Hematopoietic multipotent progenitor cell treated with erythropoietin and hydrocortisone succinate and interleukin-3 and kit ligand, for 15 days (in vitro differentiated cells): Measurements from ENCODE around the gene ZNF362.
"Not testable (repeated sequence)": the region's sequence is repeated elsewhere in the genome, so short reads cannot be mapped to it uniquely, and the experiment has no call there.

Source experiments
- DNase-seq: peaks from one replicate; pipeline ENCODE4 v3.0.0-alpha.2; 2015; ENCODE audit warnings: low spot score

ZNF362 gene

GRCh38 chr1:33287317-33287716, 31.0 kb downstream of the ZNF362 start:
- no peak for DNase-seq

GRCh38 chr1:33288976-33289857, 32.9 kb downstream of the ZNF362 start:
- DNase-seq, result no peak

GRCh38 chr1:33289858-33290154, 33.5 kb downstream of the ZNF362 start:
- DNase-seq, result no peak

- not testable (repeated sequence) for DNase-seq
Observed at GRCh38 chr1:33290615-33291014, 34.3 kb downstream of the ZNF362 start.

GRCh38 chr1:33292726-33293340, 36.5 kb downstream of the ZNF362 start:
- no peak for DNase-seq

GRCh38 chr1:33294071-33295010, 38.0 kb downstream of the ZNF362 start:
- DNase-seq, result no peak

GRCh38 chr1:33295023-33295422, 38.7 kb downstream of the ZNF362 start:
- DNase-seq, result no peak

GRCh38 chr1:33295450-33296081, 39.3 kb downstream of the ZNF362 start:
- DNase-seq, result peak; percentile 81

GRCh38 chr1:33296082-33296458, 39.8 kb downstream of the ZNF362 start:
- no peak for DNase-seq

GRCh38 chr1:33296824-33297223, 40.5 kb downstream of the ZNF362 start:
- no peak for DNase-seq

- no peak for DNase-seq
Observed at GRCh38 chr1:33297911-33298622, 41.8 kb downstream of the ZNF362 start.

GRCh38 chr1:33298623-33299277, 42.5 kb downstream of the ZNF362 start:
- DNase-seq, result peak; percentile 79

GRCh38 chr1:33299461-33300155, 43.3 kb downstream of the ZNF362 start:
- DNase-seq, result no peak

- DNase-seq, result no peak
Observed at GRCh38 chr1:33300673-33301072, 44.4 kb downstream of the ZNF362 start.

- no peak for DNase-seq
Observed at GRCh38 chr1:33301273-33301984, 45.1 kb downstream of the ZNF362 start.

GRCh38 chr1:33302325-33302724, 46.0 kb downstream of the ZNF362 start:
- DNase-seq, result no peak

- DNase-seq, result no peak
Observed at GRCh38 chr1:33305016-33305415, 48.7 kb downstream of the ZNF362 start.

- DNase-seq, result no peak
Observed at GRCh38 chr1:33305816-33306652, 49.7 kb downstream of the ZNF362 start.
